GM12892 (cell line): Measurements from ENCODE around the gene TLE3.
"Not testable (repeated sequence)": the region's sequence is repeated elsewhere in the genome, so short reads cannot be mapped to it uniquely, and the experiment has no call there.

ENCODE experiments used
- DNase-seq: peaks from one replicate; pipeline ENCODE4 v3.0.0; 2011; ENCODE audit not compliant: insufficient read length
- FAIRE-seq: peaks from 2 replicates; lab custom pipeline; 2011; peaks lifted over from hg19 to GRCh38; lab: Jason Lieb, UNC
- POLR2A ChIP-seq: IDR thresholded peaks from 2 replicates; pipeline ENCODE4 v1.6.1; 2011; ENCODE audit warnings: low read depth, low read length, control low read depth
- POLR2AphosphoS5 ChIP-seq: IDR thresholded peaks from 2 replicates; pipeline ENCODE4 v1.6.1; 2011; ENCODE audit warnings: low read depth, low read length, control low read depth
- TAF1 ChIP-seq: IDR thresholded peaks from 2 replicates; pipeline ENCODE4 v1.6.1; 2011; ENCODE audit warnings: low read depth, mild to moderate bottlenecking, control low read depth, low read length, borderline replicate concordance

TLE3 gene

GRCh38 chr15:70119911-70120508 lies 22.3 kb upstream of the TLE3 start:
- DNase-seq (no peak), FAIRE-seq (no peak)
- no peak for TF ChIP-seq POLR2AphosphoS5

- TF ChIP-seq POLR2A (no peak), TAF1 (no peak)
- peak; percentile 14 for FAIRE-seq
- DNase-seq, result no peak
Observed at GRCh38 chr15:70118599-70118998, 20.9 kb upstream of the TLE3 start.

- TF ChIP-seq POLR2A, result no peak
- TF ChIP-seq POLR2AphosphoS5, result no peak
- no peak for TF ChIP-seq TAF1
- no peak for FAIRE-seq
Observed at GRCh38 chr15:70116317-70116716, 18.6 kb upstream of the TLE3 start.

GRCh38 chr15:70114221-70114620 lies 16.5 kb upstream of the TLE3 start:
- no peak for DNase-seq
- no peak for TF ChIP-seq POLR2A
- no peak for TF ChIP-seq TAF1
- no peak for TF ChIP-seq POLR2AphosphoS5
- no peak for FAIRE-seq

More at GRCh38 chr15:70116317-70116716, 18.6 kb upstream of the TLE3 start:
- DNase-seq, result no peak

- DNase-seq, result no peak
- TF ChIP-seq POLR2AphosphoS5 (no peak), TAF1 (no peak), POLR2A (no peak)
- peak; percentile 46 for FAIRE-seq
Observed at GRCh38 chr15:70113304-70113700, 15.6 kb upstream of the TLE3 start.

GRCh38 chr15:70112572-70113303 lies 15.0 kb upstream of the TLE3 start:
- not testable (repeated sequence) for DNase-seq, FAIRE-seq

- DNase-seq, result no peak
- no peak for FAIRE-seq
- no peak for TF ChIP-seq TAF1
- TF ChIP-seq POLR2AphosphoS5, result no peak
- no peak for TF ChIP-seq POLR2A
Observed at GRCh38 chr15:70112074-70112395, 14.3 kb upstream of the TLE3 start.

GRCh38 chr15:70111203-70112073 lies 13.7 kb upstream of the TLE3 start:
- DNase-seq (no peak), FAIRE-seq (no peak)
- TF ChIP-seq POLR2A, result no peak
- no peak for TF ChIP-seq POLR2AphosphoS5
- no peak for TF ChIP-seq TAF1

GRCh38 chr15:70109978-70110377 lies 12.3 kb upstream of the TLE3 start:
- TF ChIP-seq POLR2AphosphoS5 (no peak), POLR2A (no peak), TAF1 (no peak)
- FAIRE-seq (no peak), DNase-seq (no peak)

GRCh38 chr15:70109531-70109930 lies 11.8 kb upstream of the TLE3 start:
- DNase-seq (no peak), FAIRE-seq (no peak)
- TF ChIP-seq POLR2A, result no peak
- TF ChIP-seq TAF1, result no peak
- no peak for TF ChIP-seq POLR2AphosphoS5

- TF ChIP-seq POLR2A, result no peak
- no peak for TF ChIP-seq TAF1
- no peak for TF ChIP-seq POLR2AphosphoS5
- no peak for FAIRE-seq
Observed at GRCh38 chr15:70103880-70104626, 6.3 kb upstream of the TLE3 start.

More at GRCh38 chr15:70103880-70104626, 6.3 kb upstream of the TLE3 start:
- no peak for DNase-seq
